ENCODE results near the gene HLA-DRA.

GRCh38 chr6:32415521-32416019 lies 24.1 kb upstream of the HLA-DRA start:
- peak; percentile 76 for TF ChIP-seq CTCF (IDR thresholded peaks at IDR 0.05; ENCODE audit: low read depth, low read length)
- no peak for TF ChIP-seq EZH2phosphoT487 (IDR thresholded peaks at IDR 0.05; ENCODE audit: low read depth)

Measured in OCI-LY3 (cell line).